ENCODE results near the gene CLDN9.

The CLDN9 gene

DNA sequence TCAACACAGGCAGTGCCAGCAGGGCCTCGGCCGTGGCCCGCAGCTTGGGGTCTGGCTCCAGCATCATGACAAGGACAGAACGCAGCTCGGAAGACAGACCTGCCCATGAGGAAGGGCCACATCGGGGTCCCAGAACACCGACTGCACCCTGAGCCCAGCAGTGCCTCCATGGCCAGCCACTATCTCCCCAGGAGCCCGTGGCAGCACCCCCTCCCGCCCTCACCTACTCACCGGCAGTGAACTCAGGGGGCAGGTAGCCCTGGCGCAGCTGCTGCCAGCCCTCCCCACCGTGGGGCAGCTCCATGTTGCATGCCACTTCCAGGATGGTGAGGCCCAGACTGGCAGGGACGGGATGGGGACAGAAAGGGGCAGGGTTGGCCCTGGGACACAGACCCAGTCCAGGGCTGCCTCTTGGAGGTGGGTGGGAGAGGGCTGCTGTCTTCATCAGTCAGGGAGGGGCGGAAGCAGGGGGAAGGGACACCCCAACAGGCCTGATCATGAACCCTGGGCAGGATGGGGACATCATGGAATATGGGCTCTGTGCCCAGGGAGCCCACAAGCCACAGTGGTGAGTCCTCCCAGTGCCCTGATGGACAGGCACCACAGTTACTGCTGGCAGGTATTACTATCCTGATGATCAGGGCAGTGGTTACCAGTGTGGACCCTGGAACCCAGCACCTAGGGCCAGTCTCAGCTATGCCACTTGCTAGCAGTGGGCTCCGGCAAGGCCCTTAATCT is 38.2 kb upstream of the CLDN9 start:
- no peak for DNase-seq

DNA sequence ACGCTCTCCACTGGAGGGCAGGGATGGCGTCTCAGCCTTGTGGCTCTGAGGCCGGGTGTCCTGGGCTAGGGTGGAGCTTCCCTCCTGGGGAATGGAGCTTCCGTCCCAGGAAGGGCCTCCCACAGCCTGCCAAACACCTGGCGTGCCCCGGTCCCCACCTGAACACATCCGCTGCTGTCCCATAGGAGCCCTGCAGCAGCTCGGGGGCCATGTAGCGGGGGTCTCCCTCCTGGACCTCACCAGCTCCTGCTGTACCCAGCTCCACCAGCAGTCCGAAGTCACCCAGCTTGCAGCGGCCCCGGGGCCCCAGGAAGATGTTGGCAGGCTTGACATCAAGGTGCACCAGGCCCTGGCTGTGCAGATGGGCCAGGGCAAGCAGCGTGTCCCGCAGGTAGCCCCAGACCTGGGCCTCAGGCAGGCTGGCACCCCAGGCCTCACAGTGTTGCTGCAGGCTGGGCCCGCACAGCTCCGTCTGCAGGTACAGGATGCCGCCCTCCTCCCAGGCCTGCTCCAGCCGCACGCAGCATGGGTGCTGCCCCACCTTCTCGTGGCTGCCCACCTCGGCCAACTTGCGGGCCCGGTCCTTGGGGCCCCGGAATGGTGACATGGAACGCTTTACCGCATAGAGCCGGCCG is 37.4 kb upstream of the CLDN9 start:
- no peak for DNase-seq

DNA sequence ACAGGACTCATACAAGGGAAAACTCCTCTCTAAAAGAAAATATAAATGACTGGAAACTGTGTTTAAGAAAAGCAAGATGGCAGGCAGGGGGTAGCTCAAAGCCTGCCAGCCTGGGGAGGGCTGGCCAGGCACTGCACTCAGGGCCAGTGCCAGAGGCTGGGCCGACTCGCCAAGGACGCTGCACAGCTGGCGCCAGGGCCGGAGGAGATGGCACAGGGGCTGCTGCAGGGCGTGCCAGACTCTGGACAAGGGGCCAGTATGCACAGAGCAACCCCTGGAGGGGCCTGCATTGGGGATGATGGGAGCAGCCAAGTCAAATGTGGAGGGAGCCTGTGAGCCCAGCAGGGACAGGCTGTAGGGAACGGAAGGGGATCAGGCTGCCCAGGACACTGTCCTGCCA is 36.5 kb upstream of the CLDN9 start:
- no peak for DNase-seq

DNA sequence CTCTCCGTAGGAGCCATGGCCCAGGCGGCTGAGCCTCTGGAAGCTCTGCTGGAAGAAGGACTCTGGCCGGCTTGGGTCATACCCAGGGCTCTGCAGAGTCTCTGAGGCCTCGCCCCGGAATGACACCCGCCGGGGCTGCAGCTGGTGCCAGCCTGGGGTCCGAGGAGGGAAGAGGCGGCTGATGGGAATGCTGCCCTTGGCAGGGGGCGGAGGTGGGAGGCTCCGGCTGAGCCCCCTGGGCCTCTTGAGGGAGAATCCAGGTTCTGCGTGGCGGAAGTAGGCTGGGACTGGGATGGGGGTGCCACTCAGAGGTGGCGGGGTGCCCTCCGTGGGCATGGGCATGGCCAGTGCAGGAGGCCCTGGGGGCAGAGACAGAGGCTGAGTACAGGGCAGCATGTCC is 36.0 kb upstream of the CLDN9 start:
- no peak for DNase-seq

DNA sequence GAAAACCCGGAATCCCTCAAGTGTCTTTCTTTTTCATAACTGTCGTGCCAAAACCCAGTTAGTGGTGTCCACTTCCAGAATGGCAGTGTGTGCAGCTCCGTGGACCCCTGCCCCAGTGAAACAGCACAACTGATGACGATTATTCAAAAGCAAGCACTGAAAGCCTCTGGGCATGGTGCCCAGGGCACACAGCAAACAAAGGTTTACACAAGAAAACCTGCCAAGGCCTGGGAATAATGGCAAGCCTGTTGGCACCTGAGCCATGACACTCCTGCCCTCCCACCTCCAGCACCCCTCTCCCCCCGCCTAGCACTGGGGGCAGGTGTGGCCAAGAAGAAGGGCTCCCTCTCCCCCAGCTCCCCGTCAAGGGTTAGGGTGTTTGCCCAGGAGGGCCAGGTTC is 35.3 kb upstream of the CLDN9 start:
- peak; percentile 53 for DNase-seq

DNA sequence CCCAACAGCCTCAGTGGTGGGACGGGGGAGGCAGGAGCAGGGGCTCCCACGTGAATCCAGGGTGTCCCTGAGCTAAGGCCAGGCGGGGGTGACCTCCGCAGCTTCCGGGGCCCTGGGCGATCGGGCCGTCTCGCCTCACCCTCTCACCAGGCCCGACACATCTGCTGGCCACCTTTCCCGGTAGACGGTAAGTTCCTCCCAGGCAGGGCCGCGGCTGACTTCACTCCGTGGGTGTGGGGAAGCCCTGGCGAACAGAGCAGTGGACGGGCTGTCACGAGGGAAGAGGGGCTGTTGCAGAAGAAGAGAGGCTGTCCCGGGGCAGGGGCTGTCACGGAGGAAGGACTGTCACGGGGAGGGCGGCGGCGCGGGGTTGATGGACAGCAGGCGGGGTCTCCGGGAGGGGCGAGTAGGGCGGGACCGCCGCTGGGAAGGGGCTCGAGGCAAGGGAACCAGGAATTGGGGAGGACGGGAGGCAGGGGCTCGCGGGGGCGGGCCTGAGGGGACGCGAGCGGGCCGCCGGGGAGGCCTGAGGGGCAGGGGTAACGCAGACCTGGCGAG is 33.0 kb upstream of the CLDN9 start:
- no peak for DNase-seq

DNA sequence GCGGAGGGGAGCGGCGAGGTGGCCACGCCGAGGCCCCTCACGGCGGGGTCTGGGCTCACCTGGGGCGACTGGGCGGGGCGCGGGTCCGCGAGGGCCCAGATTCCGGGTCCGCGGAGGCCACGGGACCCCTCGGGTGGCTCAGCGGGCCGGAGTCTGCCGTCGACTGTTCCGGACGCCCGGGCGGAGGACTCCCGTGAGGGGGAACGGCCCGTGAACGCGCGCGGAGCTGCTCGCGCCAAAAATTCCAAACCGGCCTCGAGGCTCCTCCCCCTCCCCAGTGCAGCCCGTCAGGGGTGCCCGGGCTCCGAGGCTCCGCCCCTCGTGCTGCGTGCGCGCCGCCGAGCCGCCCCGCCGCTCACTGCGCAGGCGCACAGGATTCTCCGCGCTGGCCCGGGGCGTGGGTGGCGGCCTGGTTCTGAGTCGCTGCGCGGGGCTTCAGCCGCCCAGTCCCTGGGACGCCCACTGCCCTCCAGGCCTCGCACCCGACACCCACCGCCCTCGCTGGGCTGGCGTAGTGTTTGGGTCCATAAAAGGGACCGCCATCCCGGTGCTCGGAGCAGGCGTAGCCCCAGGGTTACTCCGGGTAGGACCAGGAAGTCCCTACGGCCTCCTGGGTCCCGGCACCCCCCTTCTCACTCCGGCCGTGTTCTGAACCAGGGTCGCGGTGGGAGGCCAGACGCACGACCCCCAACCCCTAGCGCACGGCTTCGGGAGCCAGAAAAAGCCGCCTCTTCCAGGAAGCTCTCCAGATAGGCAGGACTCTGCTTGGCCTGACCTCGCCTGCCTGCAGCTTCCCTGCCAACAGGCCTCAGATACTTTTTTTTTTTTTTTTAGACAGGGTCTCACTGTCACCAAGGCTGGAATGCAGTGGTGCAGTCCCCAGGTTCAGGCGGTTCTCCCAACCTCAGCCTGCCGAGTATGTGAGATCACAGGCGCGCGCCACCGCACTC is 32.2 kb upstream of the CLDN9 start, which contains the start of gene PKMYT1:
Gene PKMYT1, minus strand, starts transcription at position 220 of the 950 bp plus-strand sequence. CDS start 789 bp downstream, outside the sequence.
- DNase-seq: peak; percentile 84

DNA sequence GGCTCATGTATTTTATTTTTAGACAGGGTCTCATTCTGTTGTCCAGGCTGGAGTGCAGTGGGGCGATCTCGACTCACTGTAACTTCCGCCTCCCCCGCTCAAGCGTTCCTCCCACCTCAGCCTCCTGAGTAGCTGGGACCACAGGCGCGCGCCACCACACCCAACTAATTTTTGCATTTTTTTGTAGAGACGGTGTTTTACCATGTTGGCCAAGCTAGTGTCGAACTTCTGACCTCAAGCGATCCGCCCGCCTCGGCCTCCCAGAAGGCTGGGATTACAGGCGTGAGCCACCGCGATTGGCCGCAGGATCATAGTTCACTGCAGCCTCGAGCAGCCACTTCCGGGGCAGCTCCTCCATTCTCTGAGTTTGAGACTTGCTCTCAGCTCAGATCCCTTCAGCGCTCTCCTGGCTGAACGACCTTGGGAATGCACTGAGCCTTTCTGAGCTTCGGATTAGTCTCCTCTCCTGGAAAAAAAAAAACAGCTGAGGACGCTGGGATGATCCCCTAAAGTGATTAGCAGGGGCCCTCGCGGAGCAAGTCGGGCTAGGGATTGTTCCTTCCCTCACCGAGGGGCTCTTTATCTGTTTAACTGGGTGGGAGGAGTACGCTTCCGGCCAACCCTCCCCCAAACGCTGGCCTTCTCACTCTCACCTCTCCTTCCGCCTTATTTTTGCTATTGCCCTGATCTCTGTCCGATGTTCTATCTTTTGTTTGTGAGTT is 31.4 kb upstream of the CLDN9 start:
- no peak for DNase-seq

DNA sequence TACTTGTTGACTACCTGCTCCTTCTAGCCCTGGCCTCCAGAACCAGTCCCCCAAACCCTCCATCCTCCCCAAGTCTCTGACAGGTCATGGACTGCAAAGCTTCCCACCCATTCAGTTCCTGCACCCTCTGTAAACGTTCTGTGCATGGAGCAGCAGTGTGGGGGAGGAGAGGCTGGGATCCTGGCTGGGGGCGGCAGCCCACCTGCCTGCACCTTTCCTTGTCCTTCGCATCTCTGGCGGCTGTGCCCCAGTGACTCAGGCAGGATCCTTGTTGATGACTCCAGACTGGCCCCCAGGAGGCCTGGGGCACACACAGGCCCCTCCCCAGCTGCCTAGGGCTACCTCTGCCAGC is 30.8 kb upstream of the CLDN9 start:
- DNase-seq: no peak

DNA sequence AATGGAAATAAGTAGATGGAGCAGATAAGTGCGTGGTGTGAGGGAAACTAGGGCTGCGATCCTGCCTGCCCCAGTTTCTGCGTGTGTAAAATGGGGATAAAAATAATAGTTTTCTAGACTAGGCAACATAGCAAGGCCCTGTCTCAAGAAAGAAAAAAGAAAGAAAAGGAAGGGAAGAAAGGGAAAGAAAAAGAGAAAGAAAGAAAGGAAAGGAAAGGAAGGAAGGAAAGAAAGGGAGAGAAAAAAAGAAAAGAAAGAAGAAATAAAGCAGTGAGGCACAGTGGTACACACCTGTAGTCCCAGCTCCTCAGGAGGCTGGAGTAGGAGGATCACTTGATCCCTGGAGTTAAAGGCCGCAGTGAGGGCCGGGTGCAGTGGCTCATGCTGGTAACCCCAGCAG is 30.3 kb upstream of the CLDN9 start:
- no peak for DNase-seq

DNA sequence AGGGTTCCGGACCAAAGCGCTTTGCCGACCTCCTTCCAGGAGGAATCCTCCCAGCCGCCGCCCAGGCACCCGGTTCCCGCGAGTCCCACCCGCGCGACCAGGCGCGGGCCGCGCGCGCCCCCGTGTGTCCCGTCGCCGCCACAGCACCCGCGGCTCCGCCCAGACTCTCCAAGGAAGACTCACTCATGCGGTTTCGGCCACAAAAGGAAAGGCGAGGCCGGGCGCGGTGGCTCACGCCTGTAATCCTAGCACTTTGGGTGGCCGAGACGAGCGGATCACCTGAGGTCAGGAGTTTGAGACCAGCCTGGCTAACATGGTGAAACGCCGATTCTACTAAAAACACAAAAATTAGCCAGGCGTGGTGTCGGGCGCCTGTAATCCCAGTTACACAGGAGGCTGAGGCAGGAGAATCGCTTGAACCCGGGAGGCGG is 29.0 kb upstream of the CLDN9 start:
- DNase-seq: peak; percentile 53

DNA sequence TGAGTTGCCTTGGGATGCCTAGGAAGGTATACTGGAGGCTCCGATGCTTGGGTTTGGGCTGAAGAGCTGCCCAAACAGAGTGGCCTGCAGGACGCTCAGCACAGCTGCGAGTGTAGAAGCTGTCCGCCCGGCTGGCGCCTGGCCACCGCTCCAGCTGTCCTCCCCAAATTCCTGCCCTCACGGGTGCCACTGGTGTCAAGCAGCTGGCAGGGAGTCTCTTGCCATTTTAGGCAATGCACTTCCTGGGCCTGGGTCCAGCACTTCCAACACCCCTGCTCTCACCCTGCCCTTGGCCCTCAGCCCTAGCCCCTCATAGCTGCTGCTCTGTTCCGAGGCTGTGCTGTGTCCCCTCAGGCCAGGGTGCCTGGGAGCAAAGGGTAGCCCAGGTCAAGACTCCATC is 27.3 kb upstream of the CLDN9 start:
- DNase-seq: no peak

DNA sequence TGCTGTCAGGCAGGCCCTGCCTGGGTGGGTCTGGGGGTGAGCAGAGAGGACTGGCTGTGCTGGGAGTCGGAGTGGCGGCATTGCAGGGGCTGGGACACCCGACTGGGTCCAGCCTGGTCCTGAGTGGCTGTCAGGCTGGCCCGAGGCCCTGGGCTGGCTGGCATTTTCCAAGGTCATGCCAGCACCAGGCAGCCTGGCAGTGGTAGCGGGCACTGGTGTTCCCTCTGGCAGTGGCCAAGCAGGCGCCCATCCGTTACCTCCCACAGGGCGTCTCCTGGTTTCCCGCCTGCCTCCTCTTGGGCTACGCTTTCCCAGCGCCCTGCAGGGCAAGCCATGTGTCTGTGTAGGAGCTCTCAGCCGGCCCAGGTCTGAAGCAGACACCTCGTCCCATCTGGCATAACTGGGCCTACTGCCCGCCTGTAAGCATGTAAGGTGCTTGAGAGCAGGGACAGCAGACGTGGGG is 26.8 kb upstream of the CLDN9 start:
- no peak for DNase-seq

DNA sequence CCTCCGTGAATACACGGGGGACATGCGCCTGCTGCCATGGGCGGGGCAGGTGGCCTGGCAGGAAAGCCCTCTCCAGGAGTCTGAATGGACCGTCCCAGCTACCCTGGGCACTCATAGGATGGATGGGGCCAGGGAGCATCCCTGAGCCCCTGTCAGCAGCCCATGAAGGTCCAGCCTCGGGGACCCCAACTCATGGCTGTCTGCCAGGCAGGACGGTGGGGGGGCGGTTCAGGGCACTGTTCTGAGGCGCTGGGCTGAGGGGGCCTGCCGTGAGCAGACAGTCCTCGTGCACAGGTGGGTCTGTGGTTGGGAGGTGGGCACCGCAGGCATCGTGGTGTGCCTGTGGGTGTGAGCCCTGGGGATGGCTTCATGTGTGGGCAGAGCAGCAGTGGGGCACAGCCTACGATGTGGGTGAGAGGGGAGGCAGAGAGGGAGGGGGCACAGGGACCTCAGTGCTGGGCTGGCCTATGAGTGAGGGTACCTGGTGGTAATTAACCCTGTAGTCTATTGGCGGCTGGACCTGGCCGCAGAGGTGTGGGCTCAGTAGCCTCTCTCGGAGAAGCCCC is 26.0 kb upstream of the CLDN9 start:
- no peak for DNase-seq

DNA sequence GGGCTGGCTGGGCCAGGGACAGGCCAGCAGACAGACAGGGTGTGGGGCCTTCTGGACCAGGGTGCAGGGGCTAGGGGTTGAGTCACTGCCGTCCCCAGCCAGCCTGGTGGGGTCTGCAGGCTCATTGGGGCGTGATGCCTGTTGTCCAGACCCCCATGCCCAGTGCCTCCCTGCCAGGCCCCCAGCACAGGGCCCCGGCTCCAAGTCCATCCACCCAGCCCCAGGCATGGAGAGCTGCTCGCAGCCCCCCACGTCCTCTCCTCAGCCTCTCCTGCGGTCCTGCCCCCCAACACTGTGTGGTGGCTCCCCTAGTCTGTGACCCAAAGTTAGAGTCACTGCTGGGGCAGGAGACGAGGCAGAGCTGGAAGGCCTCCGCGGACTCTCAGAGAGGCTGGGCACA is 25.4 kb upstream of the CLDN9 start:
- DNase-seq: no peak

DNA sequence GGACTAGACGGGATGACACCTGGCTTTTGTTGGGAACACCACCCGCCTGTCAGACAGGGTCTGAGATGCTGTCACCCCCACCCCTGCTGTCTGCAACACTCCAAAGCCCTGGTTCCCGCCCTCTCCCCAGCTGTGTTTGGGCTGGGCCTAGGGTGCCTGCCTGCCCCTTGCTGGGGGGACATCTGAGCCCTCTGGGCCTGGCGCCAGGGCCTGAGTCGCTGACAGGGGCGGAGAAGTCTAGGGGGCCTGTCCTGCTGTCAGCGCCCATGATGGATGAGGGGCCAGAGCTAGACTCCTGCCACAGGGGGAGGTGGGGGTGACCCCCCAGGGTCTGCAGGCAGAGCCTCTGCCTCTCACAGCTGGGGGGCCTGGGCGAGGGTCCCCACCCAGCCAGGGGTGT is 24.9 kb upstream of the CLDN9 start:
- DNase-seq: no peak

DNA sequence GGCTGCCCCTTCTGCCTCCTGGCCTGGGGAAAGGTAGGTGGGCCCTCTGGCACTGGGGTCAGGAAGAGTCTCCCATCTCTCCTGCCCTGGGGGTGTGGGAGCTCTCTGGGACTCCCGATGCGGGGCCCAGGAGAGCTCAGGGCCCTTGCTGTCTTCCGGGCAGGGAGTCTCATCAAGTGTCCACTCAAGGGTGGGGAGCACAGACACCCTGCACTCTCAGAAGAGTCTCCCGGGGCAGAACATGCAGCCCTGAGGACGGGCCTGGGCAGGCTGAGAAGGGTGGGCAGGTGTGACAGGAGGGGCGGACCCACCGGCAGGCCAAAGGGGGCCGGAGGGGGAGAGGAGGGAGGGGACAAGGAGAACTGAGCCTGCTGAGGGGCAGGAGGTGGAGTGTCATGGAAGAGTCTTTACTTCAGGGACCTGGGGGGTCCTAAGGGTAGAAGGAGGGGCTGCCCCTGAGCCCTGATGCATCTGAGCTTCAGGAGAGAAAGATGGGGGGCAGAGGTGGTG is 24.1 kb upstream of the CLDN9 start:
- no peak for DNase-seq

DNA sequence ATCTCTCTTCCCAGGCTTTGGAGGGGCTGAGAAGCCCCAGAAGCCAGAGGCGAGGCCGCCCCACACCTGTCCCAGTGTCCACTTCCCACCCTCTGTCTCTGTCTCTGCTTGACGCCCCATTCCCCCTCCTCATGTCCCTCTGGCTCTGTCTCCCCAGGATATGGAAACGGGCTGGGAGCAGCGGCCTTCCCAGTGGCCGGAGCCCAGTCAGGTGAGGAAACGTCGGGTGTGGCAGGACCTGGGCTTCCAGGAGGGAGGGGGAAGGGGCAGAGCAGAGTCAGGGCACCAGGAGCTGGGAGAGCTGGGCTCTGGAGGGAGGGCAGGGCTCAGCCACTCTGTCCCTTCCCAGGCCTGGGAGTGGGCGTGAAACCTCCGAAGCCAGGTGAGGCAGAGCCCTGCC is 21.8 kb upstream of the CLDN9 start:
- no peak for DNase-seq

DNA sequence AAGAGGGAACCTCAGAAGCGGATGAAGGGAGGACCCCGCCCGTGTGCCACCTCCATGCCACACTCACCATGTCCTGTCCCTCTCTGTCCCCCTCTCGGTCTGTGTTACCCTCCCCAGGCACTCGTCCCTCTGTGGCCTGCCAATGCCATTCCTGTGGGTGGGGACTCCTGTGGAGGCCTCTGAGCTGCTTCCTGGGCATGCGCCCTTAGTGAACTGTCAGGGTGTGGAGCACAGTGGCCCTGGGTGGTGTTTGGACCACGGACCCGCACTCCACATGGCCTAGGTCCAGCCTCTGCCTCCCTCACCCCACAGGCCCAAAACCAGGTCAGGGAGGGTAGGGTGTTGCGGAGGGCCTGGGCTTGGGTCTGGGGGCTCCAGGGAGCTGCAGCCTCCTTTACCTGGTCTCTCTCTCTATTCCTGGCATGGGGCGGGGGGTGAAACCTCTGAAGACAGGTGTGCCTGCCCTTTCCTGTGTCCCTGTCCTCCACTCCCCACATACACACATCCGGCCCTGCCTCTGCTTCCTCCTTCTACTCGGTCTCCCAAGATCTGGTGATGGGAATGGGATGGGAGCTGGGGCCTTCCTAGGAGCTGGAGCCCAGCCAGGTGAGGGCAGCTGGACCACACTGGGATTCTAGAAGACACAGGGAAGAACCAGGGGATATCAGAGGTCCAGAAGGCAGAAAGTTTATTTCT is 21.0 kb upstream of the CLDN9 start:
- DNase-seq: no peak

DNA sequence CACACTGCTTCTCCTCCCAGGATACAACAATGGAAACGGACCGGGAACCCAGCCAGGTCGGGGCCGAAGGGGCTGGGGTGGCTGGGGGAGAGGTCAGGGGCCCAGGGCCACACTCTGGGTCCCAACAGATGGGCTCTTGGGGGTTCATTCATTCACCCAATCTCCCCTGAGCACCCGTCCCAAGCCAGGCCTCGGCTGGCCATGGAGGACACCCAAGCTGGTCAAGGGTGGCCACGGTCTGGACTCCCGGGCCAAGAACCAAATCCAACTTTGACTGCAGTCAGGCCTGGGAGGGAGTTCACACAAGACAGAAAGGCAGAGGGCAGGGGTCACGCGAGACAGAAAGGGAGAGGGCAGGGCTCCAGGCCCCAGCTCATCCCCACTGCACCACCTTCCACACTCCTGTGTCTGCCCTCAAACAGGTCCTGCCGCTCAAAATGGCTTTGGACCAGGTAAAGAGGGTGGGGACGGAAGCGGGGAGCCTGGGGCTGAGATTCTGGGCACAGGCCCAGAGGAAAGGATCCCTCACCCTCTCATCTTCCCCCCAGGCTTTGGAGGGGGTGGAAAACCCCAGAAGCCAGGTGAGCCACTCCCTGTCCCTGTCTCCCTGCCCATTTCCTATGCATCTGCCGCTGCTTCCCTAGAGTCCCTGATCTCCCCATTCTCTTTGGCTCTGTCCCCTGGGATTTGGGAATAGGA is 20.2 kb upstream of the CLDN9 start:
- no peak for DNase-seq

DNA sequence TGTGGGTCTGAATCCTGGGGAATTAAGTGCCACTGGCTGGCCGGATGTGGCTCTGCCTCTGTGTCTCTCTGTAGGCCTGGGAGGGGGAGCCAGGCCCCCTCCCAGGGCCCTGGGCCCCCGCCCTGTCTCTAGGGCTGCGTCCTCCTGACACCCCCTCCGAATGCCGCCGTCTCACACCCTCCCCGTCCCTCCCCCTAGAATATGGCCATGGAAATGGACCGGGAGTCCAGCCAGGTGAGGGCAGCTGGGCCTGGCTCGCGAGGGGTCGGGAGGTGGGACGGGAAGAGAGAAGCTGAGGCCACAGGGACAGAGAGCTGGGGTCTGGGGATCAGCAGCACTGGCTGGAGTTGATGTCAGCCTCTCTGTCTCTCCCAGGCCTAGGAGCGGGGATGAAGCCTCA is 16.4 kb upstream of the CLDN9 start:
- no peak for DNase-seq

All from NCI-H2107 (cell line).